ENCODE results near the gene TMPRSS9. TPM values are rescaled to one million over a fixed set of nuclear protein-coding genes. Genes with fewer than 3 reads are reported as not detected.

Gene TMPRSS9
- polyA plus RNA-seq, 1 donor from 2014 or later, result not detected

DNA sequence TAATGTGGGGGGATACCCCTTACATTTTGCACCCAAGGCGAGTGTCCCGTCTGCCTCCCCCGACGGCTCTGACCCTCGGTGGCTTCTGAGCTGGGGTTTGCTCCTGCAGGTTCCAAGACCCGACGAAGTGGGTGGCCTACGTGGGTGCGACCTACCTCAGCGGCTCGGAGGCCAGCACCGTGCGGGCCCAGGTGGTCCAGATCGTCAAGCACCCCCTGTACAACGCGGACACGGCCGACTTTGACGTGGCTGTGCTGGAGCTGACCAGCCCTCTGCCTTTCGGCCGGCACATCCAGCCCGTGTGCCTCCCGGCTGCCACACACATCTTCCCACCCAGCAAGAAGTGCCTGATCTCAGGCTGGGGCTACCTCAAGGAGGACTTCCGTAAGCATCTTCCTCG, 48.2 kb downstream of the TMPRSS9 start:
- no peaks in the 10 kb centered on the region for H3K9me2 ChIP-seq (ENCODE audit: insufficient read depth, low read length)
- H3F3A ChIP-seq (ENCODE audit: insufficient read depth, low read length, poor library complexity, severe bottlenecking), result no peaks in the 10 kb centered on the region
- no peaks in the 10 kb centered on the region for H3K9me3 ChIP-seq (ENCODE audit: low read length)
- H3K36me3 ChIP-seq (ENCODE audit: insufficient read depth, low read length), result no peaks in the 10 kb centered on the region
- no peaks in the 10 kb centered on the region for H4K20me1 ChIP-seq (ENCODE audit: insufficient read depth)
- H3K27me3 ChIP-seq (ENCODE audit: insufficient read depth, low read depth, low read length), result no peaks in the 10 kb centered on the region
- H3K9ac ChIP-seq (ENCODE audit: low read length), result no peak overlapping the region
- no peak overlapping the region for H3K27ac ChIP-seq (ENCODE audit: low read length)
- no peak for TF ChIP-seq RAD21 (conservative IDR thresholded peaks at IDR 0.05)
- TF ChIP-seq EZH2 (IDR thresholded peaks at IDR 0.05; ENCODE audit: borderline replicate concordance, insufficient read depth, low read length, poor library complexity, severe bottlenecking), result no peak
- TF ChIP-seq, protein P1, sequence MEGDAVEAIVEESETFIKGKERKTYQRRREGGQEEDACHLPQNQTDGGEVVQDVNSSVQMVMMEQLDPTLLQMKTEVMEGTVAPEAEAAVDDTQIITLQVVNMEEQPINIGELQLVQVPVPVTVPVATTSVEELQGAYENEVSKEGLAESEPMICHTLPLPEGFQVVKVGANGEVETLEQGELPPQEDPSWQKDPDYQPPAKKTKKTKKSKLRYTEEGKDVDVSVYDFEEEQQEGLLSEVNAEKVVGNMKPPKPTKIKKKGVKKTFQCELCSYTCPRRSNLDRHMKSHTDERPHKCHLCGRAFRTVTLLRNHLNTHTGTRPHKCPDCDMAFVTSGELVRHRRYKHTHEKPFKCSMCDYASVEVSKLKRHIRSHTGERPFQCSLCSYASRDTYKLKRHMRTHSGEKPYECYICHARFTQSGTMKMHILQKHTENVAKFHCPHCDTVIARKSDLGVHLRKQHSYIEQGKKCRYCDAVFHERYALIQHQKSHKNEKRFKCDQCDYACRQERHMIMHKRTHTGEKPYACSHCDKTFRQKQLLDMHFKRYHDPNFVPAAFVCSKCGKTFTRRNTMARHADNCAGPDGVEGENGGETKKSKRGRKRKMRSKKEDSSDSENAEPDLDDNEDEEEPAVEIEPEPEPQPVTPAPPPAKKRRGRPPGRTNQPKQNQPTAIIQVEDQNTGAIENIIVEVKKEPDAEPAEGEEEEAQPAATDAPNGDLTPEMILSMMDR (IDR thresholded peaks at IDR 0.05; ENCODE audit: poor library complexity, severe bottlenecking), result no peak
- no peak for TF ChIP-seq POLR2AphosphoS5 (IDR thresholded peaks at IDR 0.05)
- no peak for TF ChIP-seq SMC3 (conservative IDR thresholded peaks at IDR 0.05; ENCODE audit: poor library complexity)
- TF ChIP-seq TAF1 (IDR thresholded peaks at IDR 0.05; ENCODE audit: low read depth), result no peak
- no peak for TF ChIP-seq REST (IDR thresholded peaks at IDR 0.05; ENCODE audit: borderline replicate concordance)
- no peak for TF ChIP-seq EP300 (conservative IDR thresholded peaks at IDR 0.05; ENCODE audit: poor library complexity, severe bottlenecking)
- H3K4me3 ChIP-seq (ENCODE audit: low read length), result no peak overlapping the region
- no peaks in the 10 kb centered on the region for H3K79me2 ChIP-seq (replicated peaks; ENCODE audit: insufficient read depth, low read length)
- H2AFZ ChIP-seq (ENCODE audit: low read depth, low read length), result no peak overlapping the region
- no peak overlapping the region for H3K4me2 ChIP-seq (ENCODE audit: low read length)

GRCh38 chr19:2409352-2409912, 49.4 kb downstream of the TMPRSS9 start:
- no peaks in the 10 kb centered on the region for H3K9me2 ChIP-seq (ENCODE audit: insufficient read depth, low read length)
- H3K4me2 ChIP-seq (ENCODE audit: low read length), result no peak overlapping the region
- TF ChIP-seq REST (IDR thresholded peaks at IDR 0.05; ENCODE audit: borderline replicate concordance), result no peak
- TF ChIP-seq EZH2 (IDR thresholded peaks at IDR 0.05; ENCODE audit: borderline replicate concordance, insufficient read depth, low read length, poor library complexity, severe bottlenecking), result no peak
- TF ChIP-seq TAF1 (IDR thresholded peaks at IDR 0.05; ENCODE audit: low read depth), result no peak
- TF ChIP-seq POLR2AphosphoS5 (IDR thresholded peaks at IDR 0.05), result no peak
- TF ChIP-seq, protein P1 (IDR thresholded peaks at IDR 0.05; ENCODE audit: poor library complexity, severe bottlenecking), result no peak
- H3K9me3 ChIP-seq (ENCODE audit: low read length), result no peaks in the 10 kb centered on the region
- H3K36me3 ChIP-seq (ENCODE audit: insufficient read depth, low read length), result no peaks in the 10 kb centered on the region
- no peaks in the 10 kb centered on the region for H3F3A ChIP-seq (ENCODE audit: insufficient read depth, low read length, poor library complexity, severe bottlenecking)
- H3K27ac ChIP-seq (ENCODE audit: low read length), result no peak overlapping the region
- no peak overlapping the region for H3K9ac ChIP-seq (ENCODE audit: low read length)
- no peaks in the 10 kb centered on the region for H3K27me3 ChIP-seq (ENCODE audit: insufficient read depth, low read depth, low read length)
- H4K20me1 ChIP-seq (ENCODE audit: insufficient read depth), result no peaks in the 10 kb centered on the region
- H3K4me3 ChIP-seq (ENCODE audit: low read length), result no peak overlapping the region
- H3K79me2 ChIP-seq (replicated peaks; ENCODE audit: insufficient read depth, low read length), result no peaks in the 10 kb centered on the region
- no peak overlapping the region for H2AFZ ChIP-seq (ENCODE audit: low read depth, low read length)

Data from neural cell (in vitro differentiated cells).